HG03432 (cell line): ENCODE results near the gene ANTKMT.
A peak's percentile ranks its signal among the peaks of the same experiment; 100 is the strongest.
"Not testable (repeated sequence)": the region's sequence is repeated elsewhere in the genome, so short reads cannot be mapped to it uniquely, and the experiment has no call there.

ENCODE experiments used
- ATAC-seq: cut with Tn5 transposase; IDR thresholded peaks from one replicate; pipeline ENCODE4 v1.9.1; 2021; ENCODE audit warnings: mild to moderate bottlenecking, moderate library complexity; ENCODE audit not compliant: unreplicated experiment

Gene ANTKMT

DNA sequence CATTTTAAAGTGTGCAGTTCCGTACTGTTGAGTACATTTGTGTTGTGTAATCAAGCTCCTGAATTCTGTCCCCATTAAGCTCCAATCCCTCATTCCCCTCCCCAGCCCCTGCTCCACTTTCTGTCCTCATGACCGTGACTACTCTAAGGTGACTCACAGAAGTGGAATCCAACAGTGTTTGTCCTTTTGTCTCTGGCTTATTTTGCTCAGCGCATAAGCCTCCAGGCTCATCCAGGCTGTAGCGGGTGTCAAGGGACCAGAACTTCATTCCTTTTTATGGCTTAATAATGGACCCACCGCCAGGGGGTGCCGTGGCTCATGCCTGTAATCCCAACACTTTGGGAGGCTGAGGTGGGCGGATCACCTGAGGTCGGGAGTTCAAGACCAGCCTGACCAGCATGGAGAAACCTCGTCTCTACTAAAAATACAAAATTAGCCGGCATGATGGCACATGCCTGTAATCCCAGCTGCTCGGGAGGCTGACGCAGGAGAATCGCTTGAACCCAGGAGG, 8.2 kb upstream of the ANTKMT start:
- ATAC-seq: not testable (repeated sequence)

- ATAC-seq: no peak
These were observed 6.9 kb upstream of the ANTKMT start for GRCh38 chr16:714079-714478.

- ATAC-seq: peak; percentile 73
These were observed 6.1 kb upstream of the ANTKMT start, which contains the start of gene METRN for GRCh38 chr16:714558-715476. Gene METRN (plus strand): TSS chr16:715118. CDS start chr16:715290, 172 bp downstream.

DNA sequence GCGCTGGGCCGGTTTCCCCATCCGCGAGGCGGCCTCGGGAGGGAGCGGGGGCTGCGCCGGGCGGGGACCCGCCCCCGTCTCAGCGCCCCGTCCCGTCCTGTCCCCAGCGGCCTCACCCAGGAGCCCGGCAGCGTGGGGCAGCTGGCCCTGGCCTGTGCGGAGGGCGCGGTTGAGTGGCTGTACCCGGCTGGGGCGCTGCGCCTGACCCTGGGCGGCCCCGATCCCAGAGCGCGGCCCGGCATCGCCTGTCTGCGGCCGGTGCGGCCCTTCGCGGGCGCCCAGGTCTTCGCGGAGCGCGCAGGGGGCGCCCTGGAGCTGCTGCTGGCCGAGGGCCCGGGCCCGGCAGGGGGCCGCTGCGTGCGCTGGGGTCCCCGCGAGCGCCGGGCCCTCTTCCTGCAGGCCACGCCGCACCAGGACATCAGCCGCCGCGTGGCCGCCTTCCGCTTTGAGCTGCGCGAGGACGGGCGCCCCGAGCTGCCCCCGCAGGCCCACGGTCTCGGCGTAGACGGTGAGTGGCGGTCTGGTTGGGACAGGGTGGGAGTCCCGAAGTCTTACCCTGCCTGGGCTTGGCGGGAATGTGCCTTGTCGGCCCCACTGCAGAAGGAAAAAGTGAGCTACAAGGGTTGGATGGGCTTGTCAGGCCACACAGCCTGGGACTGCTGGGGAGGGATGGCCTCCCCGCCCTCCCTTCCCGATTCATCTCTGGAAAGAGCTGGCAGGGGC, 5.3 kb upstream of the ANTKMT start:
- ATAC-seq: peak; percentile 12

GRCh38 chr16:716200-716568, 4.8 kb upstream of the ANTKMT start:
- ATAC-seq: no peak

GRCh38 chr16:716768-717325, 4.1 kb upstream of the ANTKMT start:
- no peak for ATAC-seq

GRCh38 chr16:717450-718245, 3.3 kb upstream of the ANTKMT start:
- ATAC-seq: no peak

- no peak for ATAC-seq
These were observed 2.6 kb upstream of the ANTKMT start for GRCh38 chr16:718389-718788.

GRCh38 chr16:718922-719321, 2.0 kb upstream of the ANTKMT start:
- ATAC-seq: no peak

DNA sequence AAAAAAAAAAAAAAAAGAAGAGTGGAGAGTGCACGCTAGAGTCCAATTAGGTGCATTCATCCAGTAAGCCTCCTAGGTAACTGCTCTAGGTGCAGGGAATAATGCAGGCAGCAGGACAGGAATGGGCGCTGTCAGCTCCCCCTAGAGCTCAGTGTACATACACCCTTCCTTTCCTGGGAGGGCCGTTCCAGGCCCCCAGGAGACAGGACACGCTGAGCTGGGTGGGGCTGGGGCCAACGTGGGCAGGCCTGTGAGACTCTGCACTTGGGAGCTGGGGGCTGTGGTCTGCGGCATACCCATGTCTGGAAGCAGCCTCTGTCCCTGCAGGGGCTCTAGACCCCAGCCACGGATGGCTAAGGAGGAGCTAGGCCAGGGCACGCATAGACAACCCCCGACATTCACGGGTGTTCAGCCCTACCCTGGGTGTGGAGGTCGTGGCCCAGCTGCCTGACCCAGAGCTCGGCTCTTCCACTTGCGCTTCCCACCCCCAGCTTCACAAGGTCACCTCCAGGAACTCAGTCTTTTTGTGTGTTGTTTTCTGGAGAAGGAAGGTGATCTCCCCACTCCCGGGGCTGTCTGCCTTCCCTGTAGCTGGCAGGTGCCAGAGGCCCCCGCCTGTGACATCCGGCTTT, 1.0 kb upstream of the ANTKMT start:
- ATAC-seq: no peak

DNA sequence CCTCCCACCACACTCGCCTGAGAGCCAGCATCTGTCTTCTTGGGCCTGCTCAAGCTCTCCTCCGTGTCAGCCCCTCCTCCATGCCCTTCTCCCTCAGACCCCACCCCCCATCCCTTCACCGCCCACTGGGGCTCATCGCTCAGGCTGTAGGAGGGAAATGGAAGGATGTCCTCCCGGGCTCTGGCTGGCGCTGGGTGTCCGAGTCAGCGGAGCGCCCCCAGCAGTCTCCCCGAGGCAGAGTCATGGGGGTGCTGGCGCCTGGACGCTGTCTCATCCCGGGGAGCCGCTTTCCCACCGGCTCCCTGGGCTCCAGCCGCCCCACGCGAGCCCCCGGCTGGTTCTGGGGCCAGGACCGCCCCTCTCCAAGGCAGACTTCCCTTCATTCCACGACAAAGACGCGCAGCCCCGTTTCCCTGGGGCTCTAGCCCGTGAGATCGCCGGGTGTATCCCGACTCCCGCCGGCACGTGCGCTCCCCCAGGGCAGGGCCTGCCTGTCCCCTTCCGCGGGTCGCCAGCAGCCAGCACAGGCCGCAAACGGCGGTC, 428 bp upstream of the ANTKMT start:
- peak; percentile 19 for ATAC-seq

DNA sequence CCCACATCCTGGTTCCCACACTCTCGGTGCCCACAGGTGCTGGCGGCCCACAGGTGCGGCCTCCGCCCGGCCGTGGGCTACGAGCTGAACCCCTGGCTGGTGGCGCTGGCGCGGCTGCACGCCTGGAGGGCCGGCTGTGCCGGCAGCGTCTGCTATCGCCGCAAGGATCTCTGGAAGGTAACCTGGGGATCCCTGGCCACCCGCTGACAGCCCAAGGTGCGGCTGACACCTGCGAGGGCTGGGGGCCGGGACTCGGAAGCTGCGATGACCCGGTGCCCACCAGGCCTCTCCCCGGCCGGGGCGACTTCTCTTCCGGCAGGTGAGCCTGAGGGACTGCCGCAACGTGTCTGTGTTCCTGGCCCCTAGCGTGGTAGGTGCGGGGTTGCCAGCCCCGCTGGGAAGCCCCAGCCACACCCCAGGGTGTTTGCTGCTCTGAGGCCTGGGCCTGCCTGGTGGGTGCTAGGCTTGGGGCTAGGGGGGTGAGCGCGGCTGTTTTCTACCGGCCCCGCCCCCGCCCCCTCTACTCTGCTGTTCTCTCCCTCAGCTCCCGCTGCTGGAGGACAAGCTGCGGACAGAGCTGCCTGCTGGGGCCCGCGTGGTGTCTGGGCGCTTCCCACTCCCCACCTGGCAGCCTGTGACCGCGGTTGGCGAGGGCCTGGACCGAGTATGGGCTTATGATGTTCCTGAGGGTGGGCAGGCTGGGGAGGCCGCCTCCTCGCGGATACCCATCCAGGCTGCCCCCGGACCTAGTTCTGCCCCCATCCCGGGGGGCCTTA, 1.0 kb downstream of the ANTKMT start:
- ATAC-seq: no peak

DNA sequence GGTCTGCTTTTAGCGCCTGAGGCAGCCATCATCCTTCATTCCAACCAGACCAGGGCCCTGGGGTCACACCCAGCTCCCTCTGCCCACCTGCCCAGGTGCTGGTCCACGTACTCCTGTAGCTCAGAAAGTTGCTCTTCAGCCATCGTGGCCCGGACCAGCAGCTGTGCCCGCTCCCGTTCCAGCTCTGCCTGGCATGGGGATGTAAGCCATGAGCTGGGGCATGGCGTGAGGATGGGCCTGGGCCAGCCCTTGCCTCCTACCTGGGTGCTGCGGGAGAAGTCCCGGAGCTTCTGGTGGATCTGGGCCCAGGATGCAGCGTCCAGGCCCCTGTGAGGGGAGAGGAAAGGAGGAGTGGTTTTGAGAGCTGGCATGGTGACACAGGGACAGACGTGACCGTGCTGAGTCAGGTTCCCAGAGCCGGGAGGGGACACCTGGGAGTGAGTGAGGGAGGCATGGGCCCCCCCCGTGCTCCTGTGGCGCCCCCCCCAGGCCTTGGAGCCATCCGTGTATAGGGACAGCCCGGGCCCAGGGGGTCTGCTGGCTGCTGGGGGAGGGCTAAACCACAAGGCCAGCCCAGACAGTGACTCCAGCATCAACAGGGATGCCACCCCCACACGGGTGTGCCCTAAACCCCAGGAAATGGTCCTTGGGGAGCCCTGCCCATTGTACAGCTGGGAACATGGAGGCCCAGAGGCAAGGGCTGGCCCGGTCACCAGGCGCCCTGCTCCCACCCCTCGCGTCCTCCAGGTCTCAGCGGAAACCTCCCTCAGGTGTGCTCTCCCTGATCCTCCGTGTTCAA, 2.1 kb downstream of the ANTKMT start:
- ATAC-seq: no peak

GRCh38 chr16:723695-724094, 2.7 kb downstream of the ANTKMT start:
- no peak for ATAC-seq

- ATAC-seq: no peak
These were observed 3.5 kb downstream of the ANTKMT start for GRCh38 chr16:724188-725040.

GRCh38 chr16:725041-725376, 4.1 kb downstream of the ANTKMT start:
- ATAC-seq: no peak

- no peak for ATAC-seq
These were observed 4.7 kb downstream of the ANTKMT start for GRCh38 chr16:725463-726187.
